ENCODE data around the gene MKRN2OS. TPM values are rescaled to one million over a fixed set of nuclear protein-coding genes. Genes with fewer than 3 reads are reported as not detected.

MKRN2OS gene
- total and polyA plus RNA-seq, 5 experiments from 2014 or later = not detected

GRCh38 chr3:12579905-12580304 lies 34.6 kb upstream of the MKRN2OS start:
- H3K27ac Mint-ChIP-seq = peak overlapping the region in 8 of 10 donors; percentile 24 to 94 (median 52)
- POLR2A ChIA-PET = no interaction called here

GRCh38 chr3:12579456-12579855 lies 34.2 kb upstream of the MKRN2OS start:
- peak overlapping the region in 9 of 10 donors; percentile 6 to 94 (median 60) for H3K27ac Mint-ChIP-seq
- H3K4me3 Mint-ChIP-seq = no peak overlapping the region
- H3K27me3 Mint-ChIP-seq = no peaks in the 10 kb centered on the region

More at GRCh38 chr3:12579905-12580304, 34.6 kb upstream of the MKRN2OS start:
- H3K4me3 Mint-ChIP-seq = no peak overlapping the region
- H3K27me3 Mint-ChIP-seq = no peaks in the 10 kb centered on the region
- H3K36me3 Mint-ChIP-seq = peaks cover 15 to 92% (median 47%) of the 10 kb centered on the region in 3 donors
- DNase-seq = no peak
- peaks cover 2 to 10% (median 6%) of the 10 kb centered on the region in 4 donors for H3K4me1 Mint-ChIP-seq
- no peak for ATAC-seq
- H3K9me3 Mint-ChIP-seq = peaks cover 0 to 10% (median 4%) of the 10 kb centered on the region in 9 donors

GRCh38 chr3:12578742-12579141 lies 33.4 kb upstream of the MKRN2OS start:
- no peak for ATAC-seq
- POLR2A ChIA-PET = no interaction called here
- H3K27ac Mint-ChIP-seq = peak overlapping the region in 6 of 10 donors; percentile 7 to 82 (median 56)
- peaks cover 19 to 92% (median 54%) of the 10 kb centered on the region in 3 donors for H3K36me3 Mint-ChIP-seq
- no peaks in the 10 kb centered on the region for H3K27me3 Mint-ChIP-seq
- no peak overlapping the region for H3K4me3 Mint-ChIP-seq
- peaks cover 2 to 10% (median 6%) of the 10 kb centered on the region in 4 donors for H3K4me1 Mint-ChIP-seq
- DNase-seq = peak in 1 of 10 donors; percentile 13
- peaks cover 0 to 10% (median 4%) of the 10 kb centered on the region in 9 donors for H3K9me3 Mint-ChIP-seq

More at GRCh38 chr3:12579456-12579855, 34.2 kb upstream of the MKRN2OS start:
- Mint-ChIP-seq H3K9me3 (peaks cover 0 to 10% (median 4%) of the 10 kb centered on the region in 9 donors), H3K4me1 (peaks cover 2 to 10% (median 5%) of the 10 kb centered on the region in 4 donors), H3K36me3 (peaks cover 15 to 92% (median 51%) of the 10 kb centered on the region in 3 donors)
- no peak for DNase-seq
- ATAC-seq = no peak
- POLR2A ChIA-PET = no interaction called here

GRCh38 chr3:12577379-12577778 lies 32.1 kb upstream of the MKRN2OS start:
- H3K27ac Mint-ChIP-seq = peak overlapping the region in 2 of 10 donors; percentile 19 to 48
- peaks cover 0 to 10% (median 4%) of the 10 kb centered on the region in 9 donors for H3K9me3 Mint-ChIP-seq
- ATAC-seq = no peak
- H3K36me3 Mint-ChIP-seq = peaks cover 19 to 90% (median 56%) of the 10 kb centered on the region in 3 donors
- H3K4me3 Mint-ChIP-seq = no peak overlapping the region
- POLR2A ChIA-PET = no interaction called here
- H3K27me3 Mint-ChIP-seq = no peaks in the 10 kb centered on the region
- peaks cover 2 to 10% (median 6%) of the 10 kb centered on the region in 4 donors for H3K4me1 Mint-ChIP-seq
- no peak for DNase-seq

GRCh38 chr3:12574661-12575060 lies 29.4 kb upstream of the MKRN2OS start:
- DNase-seq = no peak
- Mint-ChIP-seq H3K27ac (peak overlapping the region in 1 of 10 donors; percentile 80), H3K9me3 (peaks cover 0 to 10% (median 4%) of the 10 kb centered on the region in 9 donors), H3K36me3 (peaks cover 19 to 97% (median 72%) of the 10 kb centered on the region in 3 donors), H3K4me1 (peaks cover 0 to 6% (median 4%) of the 10 kb centered on the region in 4 donors), H3K4me3 (no peak overlapping the region), H3K27me3 (no peaks in the 10 kb centered on the region)
- no peak for ATAC-seq
- POLR2A ChIA-PET = no interaction called here

GRCh38 chr3:12574131-12574530 lies 28.8 kb upstream of the MKRN2OS start:
- DNase-seq (no peak), ATAC-seq (no peak)
- H3K36me3 Mint-ChIP-seq = peaks cover 19 to 97% (median 71%) of the 10 kb centered on the region in 3 donors
- peaks cover 0 to 2% (median under 1%) of the 10 kb centered on the region in 4 donors for H3K4me1 Mint-ChIP-seq
- H3K4me3 Mint-ChIP-seq = no peak overlapping the region
- no peaks in the 10 kb centered on the region for H3K27me3 Mint-ChIP-seq
- peak overlapping the region in 1 of 10 donors; percentile 78 for H3K27ac Mint-ChIP-seq
- POLR2A ChIA-PET = no interaction called here
- H3K9me3 Mint-ChIP-seq = peaks cover 0 to 10% (median 4%) of the 10 kb centered on the region in 9 donors

GRCh38 chr3:12571986-12572385 lies 26.7 kb upstream of the MKRN2OS start:
- no peaks in the 10 kb centered on the region for H3K27me3 Mint-ChIP-seq
- H3K4me1 Mint-ChIP-seq = peaks cover 0 to 12% (median 5%) of the 10 kb centered on the region in 4 donors
- H3K27ac Mint-ChIP-seq = peak overlapping the region in 2 of 10 donors; percentile 3 to 27
- no peak overlapping the region for H3K4me3 Mint-ChIP-seq
- DNase-seq (no peak), ATAC-seq (no peak)
- H3K36me3 Mint-ChIP-seq = peaks cover 15 to 87% (median 66%) of the 10 kb centered on the region in 3 donors
- POLR2A ChIA-PET = no interaction called here
- peaks cover 0 to 8% (median 3%) of the 10 kb centered on the region in 9 donors for H3K9me3 Mint-ChIP-seq

GRCh38 chr3:12569836-12570235 lies 24.5 kb upstream of the MKRN2OS start:
- Mint-ChIP-seq H3K36me3 (peaks cover 22 to 78% (median 60%) of the 10 kb centered on the region in 3 donors), H3K27me3 (no peaks in the 10 kb centered on the region), H3K4me3 (no peak overlapping the region), H3K9me3 (peaks cover 2 to 21% (median 14%) of the 10 kb centered on the region in 9 donors), H3K27ac (no peak overlapping the region), H3K4me1 (peaks cover 1 to 21% (median 7%) of the 10 kb centered on the region in 4 donors)
- ATAC-seq (no peak), DNase-seq (no peak)
- POLR2A ChIA-PET = no interaction called here

GRCh38 chr3:12568747-12569146 lies 23.4 kb upstream of the MKRN2OS start:
- peaks cover 24 to 72% (median 57%) of the 10 kb centered on the region in 3 donors for H3K36me3 Mint-ChIP-seq
- no peak for DNase-seq
- H3K4me3 Mint-ChIP-seq = no peak overlapping the region
- no peak for ATAC-seq
- POLR2A ChIA-PET = interaction anchor here (0.7 kb wide), 1 partner anchor 9 kb away, joined by 3 read pairs; no protein-coding TSS in a partner anchor
- peak overlapping the region in 3 of 10 donors; percentile 22 to 65 (median 48) for H3K27ac Mint-ChIP-seq
- H3K4me1 Mint-ChIP-seq = peaks cover 0 to 25% (median 12%) of the 10 kb centered on the region in 4 donors
- peaks cover 2 to 22% (median 16%) of the 10 kb centered on the region in 9 donors for H3K9me3 Mint-ChIP-seq
- H3K27me3 Mint-ChIP-seq = no peaks in the 10 kb centered on the region

- Mint-ChIP-seq H3K27ac (no peak overlapping the region), H3K9me3 (peaks cover 2 to 22% (median 16%) of the 10 kb centered on the region in 9 donors), H3K4me3 (no peak overlapping the region), H3K27me3 (no peaks in the 10 kb centered on the region), H3K36me3 (peaks cover 24 to 58% (median 50%) of the 10 kb centered on the region in 3 donors), H3K4me1 (peaks cover 3 to 36% (median 23%) of the 10 kb centered on the region in 4 donors)
- POLR2A ChIA-PET = no interaction called here
- DNase-seq = no peak
- no peak for ATAC-seq
Observed at GRCh38 chr3:12566976-12567375, 21.7 kb upstream of the MKRN2OS start.

- Mint-ChIP-seq H3K4me3 (no peak overlapping the region), H3K4me1 (peaks cover 30 to 68% (median 65%) of the 10 kb centered on the region in 4 donors), H3K27me3 (no peaks in the 10 kb centered on the region), H3K27ac (peak overlapping the region in 3 of 10 donors; percentile 36 to 69 (median 44)), H3K36me3 (peaks cover 20 to 26% (median 24%) of the 10 kb centered on the region in 3 donors), H3K9me3 (peaks cover 2 to 22% (median 15%) of the 10 kb centered on the region in 9 donors)
- POLR2A ChIA-PET = no interaction called here
- ATAC-seq = no peak
- no peak for DNase-seq
Observed at GRCh38 chr3:12562451-12562850, 17.2 kb upstream of the MKRN2OS start.

GRCh38 chr3:12561397-12561796 lies 16.1 kb upstream of the MKRN2OS start:
- H3K4me1 Mint-ChIP-seq = peaks cover 32 to 72% (median 68%) of the 10 kb centered on the region in 4 donors
- DNase-seq = no peak
- H3K27ac Mint-ChIP-seq = peak overlapping the region in 5 of 10 donors; percentile 5 to 84 (median 68)
- peak overlapping the region in 2 of 10 donors; percentile 25 to 88 for H3K4me3 Mint-ChIP-seq
- peaks cover 0 to 1% (median 0%) of the 10 kb centered on the region in 5 donors for H3K27me3 Mint-ChIP-seq
- ATAC-seq = no peak
- POLR2A ChIA-PET = no interaction called here
- H3K9me3 Mint-ChIP-seq = peaks cover 0 to 15% (median 9%) of the 10 kb centered on the region in 9 donors
- H3K36me3 Mint-ChIP-seq = peaks cover 15 to 20% (median 17%) of the 10 kb centered on the region in 3 donors
